ENCODE measurements around the gene FLT1.

The FLT1 gene

DNA sequence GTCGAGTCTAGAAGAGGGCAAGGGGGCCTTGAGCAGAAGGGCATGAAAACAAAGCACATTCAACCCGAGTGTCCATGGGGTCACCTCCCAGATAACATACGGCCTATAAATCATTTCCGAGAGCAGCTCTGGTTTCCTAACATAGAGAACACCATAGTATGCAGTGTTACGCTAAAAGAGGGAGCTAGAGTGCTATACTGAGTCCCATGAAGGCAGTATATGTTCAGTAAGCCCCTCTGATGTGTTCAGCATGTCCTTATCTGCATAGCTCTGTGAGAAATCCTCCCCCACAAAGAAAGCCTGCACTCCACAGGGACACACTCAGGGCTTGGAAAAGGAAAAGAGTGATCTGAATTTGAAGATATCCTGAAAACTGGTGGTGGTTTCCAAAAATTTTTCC, 175.4 kb downstream of the FLT1 start:
- H3K9me2 ChIP-seq (replicated peaks; ENCODE audit: control insufficient read depth, low read length), result no peaks in the 10 kb centered on the region
- H3K9me3 ChIP-seq (ENCODE audit: control insufficient read depth, insufficient read depth, low read length), result no peaks in the 10 kb centered on the region
- H3K27ac ChIP-seq (ENCODE audit: low read depth, low read length), result no peak overlapping the region
- H3K4me3 ChIP-seq (ENCODE audit: low read length), result no peak overlapping the region
- no peaks in the 10 kb centered on the region for H3K36me3 ChIP-seq (ENCODE audit: control insufficient read depth, low read length)
- peaks cover 6% of the 10 kb centered on the region for H3K4me1 ChIP-seq (ENCODE audit: control insufficient read depth, low read length)
- H4K20me1 ChIP-seq (ENCODE audit: control insufficient read depth, insufficient read depth, low read depth, low read length), result no peaks in the 10 kb centered on the region; the same call in 1 of the 2 replicates
- no peaks in the 10 kb centered on the region for H3K79me2 ChIP-seq (ENCODE audit: control insufficient read depth, low read length)
- no peak for TF ChIP-seq EZH2phosphoT487 (IDR thresholded peaks at IDR 0.05; ENCODE audit: borderline replicate concordance, low read length)
- TF ChIP-seq, protein P1, sequence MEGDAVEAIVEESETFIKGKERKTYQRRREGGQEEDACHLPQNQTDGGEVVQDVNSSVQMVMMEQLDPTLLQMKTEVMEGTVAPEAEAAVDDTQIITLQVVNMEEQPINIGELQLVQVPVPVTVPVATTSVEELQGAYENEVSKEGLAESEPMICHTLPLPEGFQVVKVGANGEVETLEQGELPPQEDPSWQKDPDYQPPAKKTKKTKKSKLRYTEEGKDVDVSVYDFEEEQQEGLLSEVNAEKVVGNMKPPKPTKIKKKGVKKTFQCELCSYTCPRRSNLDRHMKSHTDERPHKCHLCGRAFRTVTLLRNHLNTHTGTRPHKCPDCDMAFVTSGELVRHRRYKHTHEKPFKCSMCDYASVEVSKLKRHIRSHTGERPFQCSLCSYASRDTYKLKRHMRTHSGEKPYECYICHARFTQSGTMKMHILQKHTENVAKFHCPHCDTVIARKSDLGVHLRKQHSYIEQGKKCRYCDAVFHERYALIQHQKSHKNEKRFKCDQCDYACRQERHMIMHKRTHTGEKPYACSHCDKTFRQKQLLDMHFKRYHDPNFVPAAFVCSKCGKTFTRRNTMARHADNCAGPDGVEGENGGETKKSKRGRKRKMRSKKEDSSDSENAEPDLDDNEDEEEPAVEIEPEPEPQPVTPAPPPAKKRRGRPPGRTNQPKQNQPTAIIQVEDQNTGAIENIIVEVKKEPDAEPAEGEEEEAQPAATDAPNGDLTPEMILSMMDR (IDR thresholded peaks at IDR 0.05; ENCODE audit: low read depth, low read length, poor library complexity, severe bottlenecking), result no peak
- H3K4me2 ChIP-seq (ENCODE audit: low read length), result no peak overlapping the region
- no peaks in the 10 kb centered on the region for H3F3A ChIP-seq (ENCODE audit: control insufficient read depth, insufficient read depth)
- H3K27me3 ChIP-seq (ENCODE audit: control insufficient read depth, low read length), result no peaks in the 10 kb centered on the region

DNA sequence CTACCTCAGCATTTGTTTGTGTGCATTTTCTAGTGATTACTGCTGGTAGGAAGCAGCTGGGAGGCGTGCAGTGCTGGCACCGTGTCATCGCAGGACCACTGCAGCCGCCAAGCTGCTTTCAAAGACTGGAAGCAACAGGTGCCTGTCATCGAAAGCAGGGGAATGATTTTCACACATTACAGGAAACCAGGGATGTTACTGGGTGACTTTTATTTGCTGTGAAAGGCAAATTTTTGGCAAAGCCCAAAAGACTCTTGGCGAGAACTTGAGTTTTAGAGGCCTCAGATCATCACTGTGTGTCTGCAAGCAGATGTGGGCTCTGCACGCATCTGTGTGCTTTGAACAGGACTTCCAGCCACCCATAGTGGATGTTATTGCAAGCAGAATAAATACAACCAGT, 176.4 kb downstream of the FLT1 start:
- H4K20me1 ChIP-seq (ENCODE audit: control insufficient read depth, insufficient read depth, low read depth, low read length), result no peaks in the 10 kb centered on the region; the same call in 1 of the 2 replicates
- no peaks in the 10 kb centered on the region for H3K27me3 ChIP-seq (ENCODE audit: control insufficient read depth, low read length)
- TF ChIP-seq, protein P1 (IDR thresholded peaks at IDR 0.05; ENCODE audit: low read depth, low read length, poor library complexity, severe bottlenecking), result no peak
- TF ChIP-seq EZH2phosphoT487 (IDR thresholded peaks at IDR 0.05; ENCODE audit: borderline replicate concordance, low read length), result no peak
- no peaks in the 10 kb centered on the region for H3F3A ChIP-seq (ENCODE audit: control insufficient read depth, insufficient read depth)
- no peak overlapping the region for H3K4me3 ChIP-seq (ENCODE audit: low read length)
- no peaks in the 10 kb centered on the region for H3K36me3 ChIP-seq (ENCODE audit: control insufficient read depth, low read length)
- no peaks in the 10 kb centered on the region for H3K79me2 ChIP-seq (ENCODE audit: control insufficient read depth, low read length)
- H3K9me2 ChIP-seq (replicated peaks; ENCODE audit: control insufficient read depth, low read length), result no peaks in the 10 kb centered on the region
- no peaks in the 10 kb centered on the region for H3K9me3 ChIP-seq (ENCODE audit: control insufficient read depth, insufficient read depth, low read length)
- no peak overlapping the region for H3K27ac ChIP-seq (ENCODE audit: low read depth, low read length)
- no peaks in the 10 kb centered on the region for H3K4me1 ChIP-seq (ENCODE audit: control insufficient read depth, low read length)
- H3K4me2 ChIP-seq (ENCODE audit: low read length), result no peak overlapping the region

DNA sequence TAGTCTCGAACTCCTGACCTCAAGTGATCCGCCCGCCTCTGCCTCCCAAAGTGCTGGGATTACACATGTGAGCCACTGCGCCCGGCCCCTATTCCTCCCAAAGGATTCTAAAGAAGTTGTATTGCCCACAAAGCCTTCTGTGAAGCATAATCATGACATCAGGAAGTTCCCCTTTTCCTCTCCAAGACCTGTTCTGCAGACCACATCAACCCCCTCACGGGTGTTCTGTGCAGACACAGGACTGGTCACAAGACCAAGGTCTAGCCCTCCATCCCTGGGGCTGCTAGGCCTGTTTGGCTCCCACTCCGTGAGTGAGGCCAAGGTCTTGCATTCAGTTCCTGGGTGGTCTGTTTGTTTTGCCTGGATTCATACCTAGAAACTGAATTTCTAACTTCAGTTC, 178.1 kb downstream of the FLT1 start:
- Histone ChIP-seq H4K20me1 (ENCODE audit: control insufficient read depth, insufficient read depth, low read depth, low read length) (no peaks in the 10 kb centered on the region; the same call in 1 of the 2 replicates), H3K9me2 (replicated peaks; ENCODE audit: control insufficient read depth, low read length) (no peaks in the 10 kb centered on the region), H3K36me3 (ENCODE audit: control insufficient read depth, low read length) (no peaks in the 10 kb centered on the region), H3F3A (ENCODE audit: control insufficient read depth, insufficient read depth) (no peaks in the 10 kb centered on the region), H3K4me1 (ENCODE audit: control insufficient read depth, low read length) (no peaks in the 10 kb centered on the region), H3K79me2 (ENCODE audit: control insufficient read depth, low read length) (no peaks in the 10 kb centered on the region), H3K27me3 (ENCODE audit: control insufficient read depth, low read length) (no peaks in the 10 kb centered on the region), H3K9me3 (ENCODE audit: control insufficient read depth, insufficient read depth, low read length) (no peaks in the 10 kb centered on the region), H3K27ac (ENCODE audit: low read depth, low read length) (no peak overlapping the region), H3K4me3 (ENCODE audit: low read length) (no peak overlapping the region), H3K4me2 (ENCODE audit: low read length) (no peak overlapping the region)
- TF ChIP-seq, protein P1 (IDR thresholded peaks at IDR 0.05; ENCODE audit: low read depth, low read length, poor library complexity, severe bottlenecking), result no peak
- no peak for TF ChIP-seq EZH2phosphoT487 (IDR thresholded peaks at IDR 0.05; ENCODE audit: borderline replicate concordance, low read length)

Measured in DOHH2 (cell line).